Measurements from ENCODE around the gene NANOS1.
"Not testable (repeated sequence)": the region's sequence is repeated elsewhere in the genome, so short reads cannot be mapped to it uniquely, and the experiment has no call there.

NANOS1 gene

GRCh38 chr10:119020627-119020946 is 8.9 kb upstream of the NANOS1 start:
- no peak for DNase-seq

- DNase-seq: no peak
Observed at GRCh38 chr10:119022846-119023552, 6.5 kb upstream of the NANOS1 start.

GRCh38 chr10:119023553-119023868 is 6.0 kb upstream of the NANOS1 start:
- DNase-seq: no peak

GRCh38 chr10:119024882-119025281 is 4.6 kb upstream of the NANOS1 start:
- no peak for DNase-seq

GRCh38 chr10:119025336-119025735 is 4.2 kb upstream of the NANOS1 start:
- DNase-seq: no peak

GRCh38 chr10:119025776-119026175 is 3.7 kb upstream of the NANOS1 start:
- DNase-seq: no peak

- no peak for DNase-seq
Observed at GRCh38 chr10:119026301-119027110, 3.0 kb upstream of the NANOS1 start.

- DNase-seq: not testable (repeated sequence)
Observed at GRCh38 chr10:119028445-119028899, 1.0 kb upstream of the NANOS1 start.

GRCh38 chr10:119028900-119029612 is 458 bp upstream of the NANOS1 start:
- DNase-seq: peak; percentile 40 to 51

- DNase-seq: no peak
Observed at GRCh38 chr10:119030421-119031250, 1.1 kb downstream of the NANOS1 start.

GRCh38 chr10:119031496-119032059 is 2.1 kb downstream of the NANOS1 start:
- DNase-seq: no peak

- DNase-seq: no peak
Observed at GRCh38 chr10:119039161-119039560, 9.6 kb downstream of the NANOS1 start.

GRCh38 chr10:119041326-119041725 is 11.8 kb downstream of the NANOS1 start:
- DNase-seq: no peak

- no peak for DNase-seq
Observed at GRCh38 chr10:119042169-119042568, 12.7 kb downstream of the NANOS1 start.

GRCh38 chr10:119045561-119045960 is 16.0 kb downstream of the NANOS1 start:
- DNase-seq: no peak

- DNase-seq: no peak
Observed at GRCh38 chr10:119049361-119049760, 19.8 kb downstream of the NANOS1 start.

GRCh38 chr10:119049777-119050176 is 20.3 kb downstream of the NANOS1 start:
- DNase-seq: no peak

- DNase-seq: no peak
Observed at GRCh38 chr10:119051775-119052174, 22.3 kb downstream of the NANOS1 start.

GRCh38 chr10:119055472-119055871 is 26.0 kb downstream of the NANOS1 start:
- DNase-seq: no peak

GRCh38 chr10:119058010-119058409 is 28.5 kb downstream of the NANOS1 start:
- DNase-seq: no peak

GRCh38 chr10:119059557-119059956 is 30.0 kb downstream of the NANOS1 start:
- DNase-seq: no peak

GRCh38 chr10:119060107-119060506 is 30.6 kb downstream of the NANOS1 start:
- no peak for DNase-seq

GRCh38 chr10:119061352-119061751 is 31.8 kb downstream of the NANOS1 start:
- no peak for DNase-seq

Measured in NCI-H187 (cell line).